GM23338 (cell line): ENCODE measurements around the gene POU2F3. TPM values are rescaled to one million over a fixed set of nuclear protein-coding genes. Genes with fewer than 3 reads are reported as not detected.

Experiments used
- ATAC-seq: fragments of 200-7000 bp; cut with Tn5 transposase; 3 replicates; pipeline ENCODE4 v1.9.1; 2020
- DNase-seq: peaks from one replicate; pipeline ENCODE4 v3.0.0-alpha.2; 2015; ENCODE audit warnings: low spot score
- H2AFZ ChIP-seq: fragments of 200-600 bp; sonication (generic); 2 replicates; pipeline ENCODE4 v1.8.0; 2016; ENCODE audit warnings: antibody characterized with exemption, mild to moderate bottlenecking, moderate library complexity
- H3F3A ChIP-seq: fragments of 200-600 bp; sonication (generic); replicated peaks from 2 replicates; pipeline ENCODE4 v1.8.0; 2017; ENCODE audit warnings: antibody characterized with exemption, mixed run types, low read depth
- H3K27ac ChIP-seq: fragments of 200-600 bp; sonication (generic); 2 replicates; pipeline ENCODE4 v1.6.1; 2016; ENCODE audit warnings: low read depth
- H3K27me3 ChIP-seq: fragments of 200-600 bp; sonication (generic); 2 replicates; pipeline ENCODE4 v1.8.0; 2016; ENCODE audit warnings: mild to moderate bottlenecking, mixed run types, moderate library complexity; ENCODE audit not compliant: insufficient read depth
- H3K36me3 ChIP-seq: fragments of 200-600 bp; sonication (generic); 2 replicates; pipeline ENCODE4 v1.8.0; 2016; ENCODE audit warnings: mild to moderate bottlenecking; ENCODE audit not compliant: insufficient read depth
- H3K4me1 ChIP-seq: fragments of 200-600 bp; sonication (generic); 2 replicates; pipeline ENCODE4 v1.8.0; 2016; ENCODE audit warnings: mild to moderate bottlenecking, moderate library complexity; ENCODE audit not compliant: insufficient read depth
- H3K4me2 ChIP-seq: fragments of 200-600 bp; sonication (generic); 2 replicates; pipeline ENCODE4 v1.7.1; 2017; ENCODE audit warnings: mixed run types
- H3K4me3 ChIP-seq: fragments of 200-600 bp; sonication (generic); 2 replicates; pipeline ENCODE4 v1.6.1; 2016; ENCODE audit warnings: mixed run types
- H3K79me2 ChIP-seq: fragments of 200-600 bp; sonication (generic); replicated peaks from 2 replicates; pipeline ENCODE4 v1.8.0; 2017; ENCODE audit warnings: mild to moderate bottlenecking; ENCODE audit not compliant: insufficient read depth
- H3K9me2 ChIP-seq: fragments of 200-600 bp; sonication (generic); 2 replicates; pipeline ENCODE4 v1.8.0; 2017; ENCODE audit not compliant: insufficient read depth
- H4K20me1 ChIP-seq: fragments of 200-600 bp; sonication (generic); replicated peaks from 2 replicates; pipeline ENCODE4 v1.8.0; 2017; ENCODE audit warnings: mild to moderate bottlenecking; ENCODE audit not compliant: insufficient read depth
- H3K27ac Mint-ChIP-seq: 2 replicates; pipeline ENCODE4 v1.8.0; 2020; ENCODE audit warnings: inconsistent platforms, mild to moderate bottlenecking, moderate library complexity, mixed read lengths
- H3K27me3 Mint-ChIP-seq: 3 replicates; pipeline ENCODE4 v1.8.0; 2022; ENCODE audit warnings: low read depth, mild to moderate bottlenecking, moderate library complexity, mixed read lengths, inconsistent platforms; ENCODE audit not compliant: insufficient read depth, poor library complexity
- H3K36me3 Mint-ChIP-seq: 3 replicates; pipeline ENCODE4 v1.8.0; 2021; ENCODE audit warnings: low read depth, mild to moderate bottlenecking, inconsistent platforms, moderate library complexity, mixed read lengths
- H3K4me1 Mint-ChIP-seq: 3 replicates; pipeline ENCODE4 v1.8.0; 2020; ENCODE audit warnings: mild to moderate bottlenecking, inconsistent platforms, mixed read lengths
- H3K4me3 Mint-ChIP-seq: 3 replicates; pipeline ENCODE4 v1.8.0; 2021; ENCODE audit warnings: moderate library complexity, mild to moderate bottlenecking, inconsistent platforms, mixed read lengths
- H3K9me3 Mint-ChIP-seq: 3 replicates; pipeline ENCODE4 v1.8.0; 2020; ENCODE audit warnings: moderate library complexity, mild to moderate bottlenecking, inconsistent platforms, mixed read lengths
- CREB1 ChIP-seq: fragments of 250-450 bp; sonication (Bioruptor Pico); IDR thresholded peaks from 2 replicates; pipeline ENCODE4 v1.5.0; 2020; ENCODE audit warnings: low read depth, mild to moderate bottlenecking, moderate library complexity
- JUNB ChIP-seq: IDR thresholded peaks from one replicate; pipeline ENCODE4 v1.6.1; 2016; ENCODE audit warnings: antibody characterized with exemption; ENCODE audit not compliant: unreplicated experiment
- STAT1 ChIP-seq: IDR thresholded peaks from one replicate; pipeline ENCODE4 v1.6.1; 2016; ENCODE audit warnings: antibody characterized with exemption; ENCODE audit not compliant: unreplicated experiment
- ZNF331 ChIP-seq: fragments of 250-450 bp; sonication (Bioruptor Pico); IDR thresholded peaks from 2 replicates; pipeline ENCODE4 v1.5.0; 2020; ENCODE audit warnings: low read depth, mild to moderate bottlenecking, moderate library complexity
- polyA plus RNA-seq: library from polyadenylated mRNA; unstranded; fragments of >200 nt; fragmentation: Nextera tagmentation; extraction: Ambion mirVana; gene quantifications from 2 replicates; pipeline ENCODE4 v1.2.1, GENCODE V29; 2016
- total RNA-seq: library from RNA; depleted of rRNA; stranded (reverse); fragments of >200 nt; shearing (Covaris generic); gene quantifications from 2 replicates; pipeline ENCODE4 v1.2.3, GENCODE V29; 2014
- TF ChIP-seq, protein P1 (sequence below): fragments of 250-450 bp; sonication (Bioruptor Pico); IDR thresholded peaks from 2 replicates; pipeline ENCODE4 v1.5.0; 2020; ENCODE audit warnings: mild to moderate bottlenecking, moderate library complexity
- TF ChIP-seq, protein P2 (sequence below): IDR thresholded peaks from one replicate; pipeline ENCODE4 v1.6.1; 2018; ENCODE audit warnings: antibody characterized with exemption; ENCODE audit not compliant: unreplicated experiment
- TF ChIP-seq, protein P3 (sequence below): IDR thresholded peaks from 2 replicates; pipeline ENCODE4 v1.6.1; 2016; ENCODE audit warnings: antibody characterized with exemption
- TF ChIP-seq, protein P4 (sequence below), 2 experiments: fragments of 200-600 bp in 1 of 2; sonication (generic) in 1 of 2; conservative IDR thresholded peaks; 2 replicates each; pipeline versions ENCODE4 v1.5.1 to v1.6.1; 2016 to 2017; ENCODE audit warnings: antibody characterized with exemption in 2 of 2, low read depth in 2 of 2, mild to moderate bottlenecking in 2 of 2, moderate library complexity in 1 of 2

The POU2F3 gene
- total and polyA plus RNA-seq, 2 experiments from 2014 or later = 0.45 to 0.79 TPM

DNA sequence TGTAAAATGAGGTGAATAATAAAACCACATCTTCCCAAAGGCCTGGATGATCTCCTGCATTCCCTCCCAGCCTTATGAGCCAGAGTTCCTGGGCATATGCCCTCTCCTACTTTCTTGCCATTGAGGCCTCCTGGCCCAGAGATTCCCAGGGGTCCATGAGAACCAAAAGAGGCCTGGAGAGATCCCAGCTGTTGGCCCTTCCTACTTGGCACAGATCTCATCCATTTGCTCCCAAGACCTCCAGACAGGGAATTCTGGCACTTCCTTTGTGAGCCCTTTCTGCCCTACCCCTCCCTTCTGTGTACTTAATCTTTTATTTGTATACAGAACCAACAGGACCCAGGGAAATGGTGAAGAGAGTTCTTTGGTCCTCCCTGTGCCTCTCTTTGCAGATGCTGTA lies 21.4 kb downstream of the POU2F3 start (continued):
- TF ChIP-seq, protein P1, sequence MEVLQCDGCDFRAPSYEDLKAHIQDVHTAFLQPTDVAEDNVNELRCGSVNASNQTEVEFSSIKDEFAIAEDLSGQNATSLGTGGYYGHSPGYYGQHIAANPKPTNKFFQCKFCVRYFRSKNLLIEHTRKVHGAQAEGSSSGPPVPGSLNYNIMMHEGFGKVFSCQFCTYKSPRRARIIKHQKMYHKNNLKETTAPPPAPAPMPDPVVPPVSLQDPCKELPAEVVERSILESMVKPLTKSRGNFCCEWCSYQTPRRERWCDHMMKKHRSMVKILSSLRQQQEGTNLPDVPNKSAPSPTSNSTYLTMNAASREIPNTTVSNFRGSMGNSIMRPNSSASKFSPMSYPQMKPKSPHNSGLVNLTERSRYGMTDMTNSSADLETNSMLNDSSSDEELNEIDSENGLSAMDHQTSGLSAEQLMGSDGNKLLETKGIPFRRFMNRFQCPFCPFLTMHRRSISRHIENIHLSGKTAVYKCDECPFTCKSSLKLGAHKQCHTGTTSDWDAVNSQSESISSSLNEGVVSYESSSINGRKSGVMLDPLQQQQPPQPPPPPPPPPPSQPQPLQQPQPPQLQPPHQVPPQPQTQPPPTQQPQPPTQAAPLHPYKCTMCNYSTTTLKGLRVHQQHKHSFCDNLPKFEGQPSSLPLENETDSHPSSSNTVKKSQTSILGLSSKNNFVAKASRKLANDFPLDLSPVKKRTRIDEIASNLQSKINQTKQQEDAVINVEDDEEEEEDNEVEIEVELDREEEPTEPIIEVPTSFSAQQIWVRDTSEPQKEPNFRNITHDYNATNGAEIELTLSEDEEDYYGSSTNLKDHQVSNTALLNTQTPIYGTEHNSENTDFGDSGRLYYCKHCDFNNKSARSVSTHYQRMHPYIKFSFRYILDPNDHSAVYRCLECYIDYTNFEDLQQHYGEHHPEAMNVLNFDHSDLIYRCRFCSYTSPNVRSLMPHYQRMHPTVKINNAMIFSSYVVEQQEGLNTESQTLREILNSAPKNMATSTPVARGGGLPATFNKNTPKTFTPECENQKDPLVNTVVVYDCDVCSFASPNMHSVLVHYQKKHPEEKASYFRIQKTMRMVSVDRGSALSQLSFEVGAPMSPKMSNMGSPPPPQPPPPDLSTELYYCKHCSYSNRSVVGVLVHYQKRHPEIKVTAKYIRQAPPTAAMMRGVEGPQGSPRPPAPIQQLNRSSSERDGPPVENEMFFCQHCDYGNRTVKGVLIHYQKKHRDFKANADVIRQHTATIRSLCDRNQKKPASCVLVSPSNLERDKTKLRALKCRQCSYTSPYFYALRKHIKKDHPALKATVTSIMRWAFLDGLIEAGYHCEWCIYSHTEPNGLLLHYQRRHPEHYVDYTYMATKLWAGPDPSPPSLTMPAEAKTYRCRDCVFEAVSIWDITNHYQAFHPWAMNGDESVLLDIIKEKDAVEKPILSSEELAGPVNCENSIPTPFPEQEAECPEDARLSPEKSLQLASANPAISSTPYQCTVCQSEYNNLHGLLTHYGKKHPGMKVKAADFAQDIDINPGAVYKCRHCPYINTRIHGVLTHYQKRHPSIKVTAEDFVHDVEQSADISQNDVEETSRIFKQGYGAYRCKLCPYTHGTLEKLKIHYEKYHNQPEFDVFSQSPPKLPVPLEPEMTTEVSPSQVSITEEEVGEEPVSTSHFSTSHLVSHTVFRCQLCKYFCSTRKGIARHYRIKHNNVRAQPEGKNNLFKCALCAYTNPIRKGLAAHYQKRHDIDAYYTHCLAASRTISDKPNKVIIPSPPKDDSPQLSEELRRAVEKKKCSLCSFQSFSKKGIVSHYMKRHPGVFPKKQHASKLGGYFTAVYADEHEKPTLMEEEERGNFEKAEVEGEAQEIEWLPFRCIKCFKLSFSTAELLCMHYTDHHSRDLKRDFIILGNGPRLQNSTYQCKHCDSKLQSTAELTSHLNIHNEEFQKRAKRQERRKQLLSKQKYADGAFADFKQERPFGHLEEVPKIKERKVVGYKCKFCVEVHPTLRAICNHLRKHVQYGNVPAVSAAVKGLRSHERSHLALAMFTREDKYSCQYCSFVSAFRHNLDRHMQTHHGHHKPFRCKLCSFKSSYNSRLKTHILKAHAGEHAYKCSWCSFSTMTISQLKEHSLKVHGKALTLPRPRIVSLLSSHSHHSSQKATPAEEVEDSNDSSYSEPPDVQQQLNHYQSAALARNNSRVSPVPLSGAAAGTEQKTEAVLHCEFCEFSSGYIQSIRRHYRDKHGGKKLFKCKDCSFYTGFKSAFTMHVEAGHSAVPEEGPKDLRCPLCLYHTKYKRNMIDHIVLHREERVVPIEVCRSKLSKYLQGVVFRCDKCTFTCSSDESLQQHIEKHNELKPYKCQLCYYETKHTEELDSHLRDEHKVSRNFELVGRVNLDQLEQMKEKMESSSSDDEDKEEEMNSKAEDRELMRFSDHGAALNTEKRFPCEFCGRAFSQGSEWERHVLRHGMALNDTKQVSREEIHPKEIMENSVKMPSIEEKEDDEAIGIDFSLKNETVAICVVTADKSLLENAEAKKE (CRISPR knock-in tag) = no peak
- TF ChIP-seq, protein P2, sequence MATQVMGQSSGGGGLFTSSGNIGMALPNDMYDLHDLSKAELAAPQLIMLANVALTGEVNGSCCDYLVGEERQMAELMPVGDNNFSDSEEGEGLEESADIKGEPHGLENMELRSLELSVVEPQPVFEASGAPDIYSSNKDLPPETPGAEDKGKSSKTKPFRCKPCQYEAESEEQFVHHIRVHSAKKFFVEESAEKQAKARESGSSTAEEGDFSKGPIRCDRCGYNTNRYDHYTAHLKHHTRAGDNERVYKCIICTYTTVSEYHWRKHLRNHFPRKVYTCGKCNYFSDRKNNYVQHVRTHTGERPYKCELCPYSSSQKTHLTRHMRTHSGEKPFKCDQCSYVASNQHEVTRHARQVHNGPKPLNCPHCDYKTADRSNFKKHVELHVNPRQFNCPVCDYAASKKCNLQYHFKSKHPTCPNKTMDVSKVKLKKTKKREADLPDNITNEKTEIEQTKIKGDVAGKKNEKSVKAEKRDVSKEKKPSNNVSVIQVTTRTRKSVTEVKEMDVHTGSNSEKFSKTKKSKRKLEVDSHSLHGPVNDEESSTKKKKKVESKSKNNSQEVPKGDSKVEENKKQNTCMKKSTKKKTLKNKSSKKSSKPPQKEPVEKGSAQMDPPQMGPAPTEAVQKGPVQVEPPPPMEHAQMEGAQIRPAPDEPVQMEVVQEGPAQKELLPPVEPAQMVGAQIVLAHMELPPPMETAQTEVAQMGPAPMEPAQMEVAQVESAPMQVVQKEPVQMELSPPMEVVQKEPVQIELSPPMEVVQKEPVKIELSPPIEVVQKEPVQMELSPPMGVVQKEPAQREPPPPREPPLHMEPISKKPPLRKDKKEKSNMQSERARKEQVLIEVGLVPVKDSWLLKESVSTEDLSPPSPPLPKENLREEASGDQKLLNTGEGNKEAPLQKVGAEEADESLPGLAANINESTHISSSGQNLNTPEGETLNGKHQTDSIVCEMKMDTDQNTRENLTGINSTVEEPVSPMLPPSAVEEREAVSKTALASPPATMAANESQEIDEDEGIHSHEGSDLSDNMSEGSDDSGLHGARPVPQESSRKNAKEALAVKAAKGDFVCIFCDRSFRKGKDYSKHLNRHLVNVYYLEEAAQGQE = no peak

DNA sequence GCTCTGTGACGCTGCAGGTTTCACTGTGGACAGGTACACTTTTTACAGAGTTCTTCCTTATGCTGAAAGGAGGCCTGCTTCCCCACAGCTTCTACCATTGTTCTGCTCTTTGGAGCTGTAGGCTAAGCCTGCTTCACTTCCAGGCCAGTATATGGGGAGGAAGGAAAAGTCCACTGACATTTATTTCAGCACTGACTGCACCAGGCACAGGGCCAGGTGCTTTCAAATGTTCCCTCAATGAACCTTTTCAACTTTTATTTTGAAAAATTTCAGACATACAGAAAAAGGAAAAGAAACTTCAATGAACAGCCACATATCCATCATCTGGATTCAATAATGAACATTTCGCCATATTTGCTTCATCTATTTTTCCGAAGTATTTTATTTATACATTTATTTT lies 22.0 kb downstream of the POU2F3 start:
- H3F3A ChIP-seq = no peaks in the 10 kb centered on the region
- Mint-ChIP-seq H3K4me1 (peaks cover 28% of the 10 kb centered on the region), H3K27ac (no peak overlapping the region), H3K9me3 (no peaks in the 10 kb centered on the region), H3K27me3 (peaks cover 13% of the 10 kb centered on the region), H3K4me3 (no peak overlapping the region), H3K36me3 (no peaks in the 10 kb centered on the region)
- H3K27ac ChIP-seq = no peak overlapping the region
- peak overlapping the region; percentile 78; the same call in 1 of the 2 replicates for H2AFZ ChIP-seq
- peaks cover 20% of the 10 kb centered on the region for H3K27me3 ChIP-seq
- H3K4me2 ChIP-seq = no peak overlapping the region
- 0 out of 2 replicates have a peak, but pooled peaks cover 4% of the 10 kb centered on the region for H3K9me2 ChIP-seq
- H4K20me1 ChIP-seq = no peaks in the 10 kb centered on the region
- H3K4me1 ChIP-seq = peaks cover 8% of the 10 kb centered on the region; the same call in 1 of the 2 replicates
- no peak for DNase-seq
- H3K36me3 ChIP-seq = no peaks in the 10 kb centered on the region
- no peaks in the 10 kb centered on the region for H3K79me2 ChIP-seq
- H3K4me3 ChIP-seq = no peak overlapping the region
- ATAC-seq = no peak; the same call in 2 of the 3 replicates
- TF ChIP-seq JUNB = no peak
- TF ChIP-seq, protein P2 = no peak
- TF ChIP-seq ZNF331 (CRISPR knock-in tag) = no peak
- TF ChIP-seq, protein P3, sequence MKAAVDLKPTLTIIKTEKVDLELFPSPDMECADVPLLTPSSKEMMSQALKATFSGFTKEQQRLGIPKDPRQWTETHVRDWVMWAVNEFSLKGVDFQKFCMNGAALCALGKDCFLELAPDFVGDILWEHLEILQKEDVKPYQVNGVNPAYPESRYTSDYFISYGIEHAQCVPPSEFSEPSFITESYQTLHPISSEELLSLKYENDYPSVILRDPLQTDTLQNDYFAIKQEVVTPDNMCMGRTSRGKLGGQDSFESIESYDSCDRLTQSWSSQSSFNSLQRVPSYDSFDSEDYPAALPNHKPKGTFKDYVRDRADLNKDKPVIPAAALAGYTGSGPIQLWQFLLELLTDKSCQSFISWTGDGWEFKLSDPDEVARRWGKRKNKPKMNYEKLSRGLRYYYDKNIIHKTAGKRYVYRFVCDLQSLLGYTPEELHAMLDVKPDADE = no peak
- no peak for TF ChIP-seq CREB1 (CRISPR knock-in tag)
- TF ChIP-seq, protein P4, sequence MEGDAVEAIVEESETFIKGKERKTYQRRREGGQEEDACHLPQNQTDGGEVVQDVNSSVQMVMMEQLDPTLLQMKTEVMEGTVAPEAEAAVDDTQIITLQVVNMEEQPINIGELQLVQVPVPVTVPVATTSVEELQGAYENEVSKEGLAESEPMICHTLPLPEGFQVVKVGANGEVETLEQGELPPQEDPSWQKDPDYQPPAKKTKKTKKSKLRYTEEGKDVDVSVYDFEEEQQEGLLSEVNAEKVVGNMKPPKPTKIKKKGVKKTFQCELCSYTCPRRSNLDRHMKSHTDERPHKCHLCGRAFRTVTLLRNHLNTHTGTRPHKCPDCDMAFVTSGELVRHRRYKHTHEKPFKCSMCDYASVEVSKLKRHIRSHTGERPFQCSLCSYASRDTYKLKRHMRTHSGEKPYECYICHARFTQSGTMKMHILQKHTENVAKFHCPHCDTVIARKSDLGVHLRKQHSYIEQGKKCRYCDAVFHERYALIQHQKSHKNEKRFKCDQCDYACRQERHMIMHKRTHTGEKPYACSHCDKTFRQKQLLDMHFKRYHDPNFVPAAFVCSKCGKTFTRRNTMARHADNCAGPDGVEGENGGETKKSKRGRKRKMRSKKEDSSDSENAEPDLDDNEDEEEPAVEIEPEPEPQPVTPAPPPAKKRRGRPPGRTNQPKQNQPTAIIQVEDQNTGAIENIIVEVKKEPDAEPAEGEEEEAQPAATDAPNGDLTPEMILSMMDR (conservative IDR thresholded peaks at IDR 0.05; ENCODE audit: low read depth in 2 of 2) = no peak
- no peak for TF ChIP-seq STAT1
